Ovary (tissue), 3 donors: ENCODE measurements around the gene NSG2.

Source experiments
- CTCF ChIP-seq, 3 donors: fragments of 450-650 bp in 2 of 3; fragments of 200-600 bp in 1 of 3; IDR thresholded peaks; one replicate each; pipeline versions ENCODE4 v1.5.1 to v1.8.0; 2016 to 2022; ENCODE audit warnings: antibody characterized with exemption in 3 of 3, mild to moderate bottlenecking in 1 of 3
- POLR2A ChIP-seq: fragments of 450-650 bp; IDR thresholded peaks from one replicate; pipeline ENCODE4 v1.6.1; 2017; ENCODE audit warnings: antibody characterized with exemption, mild to moderate bottlenecking, moderate library complexity
- donor health status: DM: no; HTN: no; CAD: no.

- no peak for TF ChIP-seq CTCF (IDR thresholded peaks at IDR 0.05)
- TF ChIP-seq POLR2A = no peak
Observed at GRCh38 chr5:174098694-174099093, 53.2 kb downstream of the NSG2 start.
